HEK293 (cell line): ENCODE results near the gene CHMP1B.

Source experiments
- CTCF ChIA-PET: fragments of 350-600 bp; formaldehyde crosslinking; extraction: SDS; loops from one replicate; lab custom pipeline; 2021; ENCODE audit warnings: antibody characterized with exemption; lab: Yijun Ruan, JAX
- POLR2A ChIA-PET: fragments of 300-600 bp; formaldehyde crosslinking; extraction: SDS; loops from one replicate; lab custom pipeline; 2020; ENCODE audit warnings: antibody characterized with exemption, inconsistent platforms; lab: Yijun Ruan, JAX
- H3K27ac ChIP-seq: fragments of 200-500 bp; sonication (Bioruptor generic); 2 replicates; pipeline ENCODE4 v1.5.1; 2014; ENCODE audit warnings: low read depth, low read length, control low read depth, inconsistent platforms; ENCODE audit errors: extremely low read depth
- H3K36me3 ChIP-seq, 2 experiments: fragments of 200-500 bp in 1 of 2; sonication (Bioruptor generic) in 1 of 2; 1 replicate in 1 of 2; 2 replicates in 1 of 2; pipeline ENCODE4 v1.5.1; 2014 to 2017; ENCODE audit warnings: inconsistent platforms in 2 of 2, low read length in 2 of 2; ENCODE audit not compliant: control insufficient read depth in 2 of 2, insufficient read depth in 1 of 2
- H3K4me1 ChIP-seq: fragments of 200-500 bp; sonication (Bioruptor generic); 2 replicates; pipeline ENCODE4 v1.5.1; 2014; ENCODE audit warnings: mild to moderate bottlenecking, low read length, inconsistent platforms; ENCODE audit not compliant: control insufficient read depth, insufficient read depth
- H3K4me3 ChIP-seq: 2 replicates; pipeline ENCODE4 v1.5.1; 2011; ENCODE audit warnings: low read depth, mild to moderate bottlenecking, control low read depth, low read length, moderate library complexity
- H3K9me3 ChIP-seq: fragments of 200-500 bp; sonication (Bioruptor generic); 2 replicates; pipeline ENCODE4 v1.5.1; 2014; ENCODE audit warnings: low read depth, low read length, inconsistent platforms; ENCODE audit not compliant: control insufficient read depth, insufficient read depth
- HOXA7 ChIP-seq: sonication (generic); formaldehyde crosslinking; IDR thresholded peaks from 2 replicates; pipeline ENCODE4 v1.8.1; 2022; ENCODE audit warnings: missing genetic modification reagents, borderline replicate concordance
- HOXD13 ChIP-seq: sonication (generic); formaldehyde crosslinking; IDR thresholded peaks from 2 replicates; pipeline ENCODE4 v1.8.0; 2022; ENCODE audit warnings: missing genetic modification reagents, borderline replicate concordance
- KLF1 ChIP-seq: fragments of 450-650 bp; formaldehyde crosslinking; IDR thresholded peaks from 2 replicates; pipeline ENCODE4 v1.5.1; 2016; ENCODE audit warnings: missing biosample characterization, missing genetic modification characterization
- KLF7 ChIP-seq: fragments of 450-650 bp; formaldehyde crosslinking; IDR thresholded peaks from 2 replicates; pipeline ENCODE4 v1.5.1; 2016; ENCODE audit warnings: missing biosample characterization, missing genetic modification characterization, borderline replicate concordance
- OVOL3 ChIP-seq: fragments of 450-650 bp; formaldehyde crosslinking; IDR thresholded peaks from 2 replicates; pipeline ENCODE4 v1.5.1; 2016; ENCODE audit warnings: missing biosample characterization, missing genetic modification characterization
- RBAK ChIP-seq: fragments of 450-650 bp; formaldehyde crosslinking; IDR thresholded peaks from 2 replicates; pipeline ENCODE4 v1.5.1; 2016; ENCODE audit warnings: missing biosample characterization, missing genetic modification characterization
- SCRT1 ChIP-seq: fragments of 450-650 bp; formaldehyde crosslinking; IDR thresholded peaks from 2 replicates; pipeline ENCODE4 v1.5.1; 2016; ENCODE audit warnings: missing biosample characterization, missing genetic modification characterization, borderline replicate concordance
- SCRT2 ChIP-seq: fragments of 450-650 bp; formaldehyde crosslinking; IDR thresholded peaks from 2 replicates; pipeline ENCODE4 v1.5.1; 2016; ENCODE audit warnings: missing biosample characterization, missing genetic modification characterization
- SETDB1 ChIP-seq: IDR thresholded peaks from one replicate; pipeline ENCODE4 v1.6.1; 2017; ENCODE audit warnings: mild to moderate bottlenecking, low read length, moderate library complexity, mixed read lengths; ENCODE audit not compliant: insufficient read length
- SP2 ChIP-seq: fragments of 450-650 bp; formaldehyde crosslinking; IDR thresholded peaks from 2 replicates; pipeline ENCODE4 v1.5.1; 2016; ENCODE audit warnings: missing biosample characterization, missing genetic modification characterization
- ZBTB17 ChIP-seq: fragments of 450-650 bp; formaldehyde crosslinking; IDR thresholded peaks from 2 replicates; pipeline ENCODE4 v1.5.1; 2016; ENCODE audit warnings: missing biosample characterization, missing genetic modification characterization
- ZBTB20 ChIP-seq: fragments of 450-650 bp; formaldehyde crosslinking; IDR thresholded peaks from 2 replicates; pipeline ENCODE4 v1.5.1; 2016; ENCODE audit warnings: missing biosample characterization, missing genetic modification characterization
- ZFP3 ChIP-seq: fragments of 450-650 bp; formaldehyde crosslinking; IDR thresholded peaks from 2 replicates; pipeline ENCODE4 v1.5.1; 2016; ENCODE audit warnings: low read depth, missing biosample characterization, missing genetic modification characterization
- ZIC2 ChIP-seq: fragments of 450-650 bp; formaldehyde crosslinking; IDR thresholded peaks from 2 replicates; pipeline ENCODE4 v1.5.1; 2016; ENCODE audit warnings: missing biosample characterization, missing genetic modification characterization
- ZNF114 ChIP-seq: fragments of 450-650 bp; formaldehyde crosslinking; IDR thresholded peaks from 2 replicates; pipeline ENCODE4 v1.5.0; 2017; ENCODE audit warnings: missing biosample characterization, missing genetic modification characterization
- ZNF133 ChIP-seq: fragments of 450-650 bp; formaldehyde crosslinking; IDR thresholded peaks from 2 replicates; pipeline ENCODE4 v1.5.1; 2016; ENCODE audit warnings: missing biosample characterization, missing genetic modification characterization
- ZNF140 ChIP-seq: fragments of 450-650 bp; formaldehyde crosslinking; IDR thresholded peaks from 2 replicates; pipeline ENCODE4 v1.5.1; 2016; ENCODE audit warnings: missing biosample characterization, missing genetic modification characterization
- ZNF146 ChIP-seq: fragments of 450-650 bp; formaldehyde crosslinking; IDR thresholded peaks from 2 replicates; pipeline ENCODE4 v1.5.1; 2016; ENCODE audit warnings: missing biosample characterization, missing genetic modification characterization
- ZNF169 ChIP-seq: fragments of 450-650 bp; formaldehyde crosslinking; IDR thresholded peaks from 2 replicates; pipeline ENCODE4 v1.5.1; 2016; ENCODE audit warnings: missing biosample characterization, missing genetic modification characterization
- ZNF223 ChIP-seq: fragments of 450-650 bp; formaldehyde crosslinking; IDR thresholded peaks from 2 replicates; pipeline ENCODE4 v1.5.1; 2016; ENCODE audit warnings: missing biosample characterization, missing genetic modification characterization
- ZNF239 ChIP-seq: fragments of 450-650 bp; formaldehyde crosslinking; IDR thresholded peaks from 2 replicates; pipeline ENCODE4 v1.5.1; 2016; ENCODE audit warnings: missing biosample characterization, missing genetic modification characterization
- ZNF266 ChIP-seq: fragments of 450-650 bp; formaldehyde crosslinking; IDR thresholded peaks from 2 replicates; pipeline ENCODE4 v1.5.1; 2016; ENCODE audit warnings: missing biosample characterization, missing genetic modification characterization, low read depth
- ZNF362 ChIP-seq: fragments of 450-650 bp; formaldehyde crosslinking; IDR thresholded peaks from 2 replicates; pipeline ENCODE4 v1.5.1; 2016; ENCODE audit warnings: missing biosample characterization, missing genetic modification characterization
- ZNF426 ChIP-seq: fragments of 450-650 bp; formaldehyde crosslinking; IDR thresholded peaks from 2 replicates; pipeline ENCODE4 v1.5.1; 2017; ENCODE audit warnings: missing biosample characterization, missing genetic modification characterization, mild to moderate bottlenecking, inconsistent platforms, moderate library complexity
- ZNF571 ChIP-seq: fragments of 450-650 bp; formaldehyde crosslinking; IDR thresholded peaks from 2 replicates; pipeline ENCODE4 v1.5.0; 2017; ENCODE audit warnings: missing biosample characterization, missing genetic modification characterization
- ZNF580 ChIP-seq: fragments of 450-650 bp; formaldehyde crosslinking; IDR thresholded peaks from 2 replicates; pipeline ENCODE4 v1.5.1; 2016; ENCODE audit warnings: missing biosample characterization, missing genetic modification characterization
- ZNF585B ChIP-seq: fragments of 450-650 bp; formaldehyde crosslinking; IDR thresholded peaks from 2 replicates; pipeline ENCODE4 v1.5.1; 2016; ENCODE audit warnings: missing biosample characterization, missing genetic modification characterization
- ZNF747 ChIP-seq: fragments of 450-650 bp; formaldehyde crosslinking; IDR thresholded peaks from 2 replicates; pipeline ENCODE4 v1.5.1; 2016; ENCODE audit warnings: missing biosample characterization, missing genetic modification characterization
- ZNF777 ChIP-seq: fragments of 450-650 bp; formaldehyde crosslinking; IDR thresholded peaks from 2 replicates; pipeline ENCODE4 v1.5.1; 2017; ENCODE audit warnings: missing biosample characterization, missing genetic modification characterization, borderline replicate concordance

The CHMP1B gene

GRCh38 chr18:11830585-11830984, 20.6 kb upstream of the CHMP1B start:
- H3K4me1 ChIP-seq, result no peaks in the 10 kb centered on the region
- no peaks in the 10 kb centered on the region for H3K36me3 ChIP-seq
- TF ChIP-seq ZIC2 (tag by site-specific recombination) (no peak), ZNF140 (peak; percentile 17; the same call in 1 of the 2 replicates), ZNF580 (tag by site-specific recombination) (peak; percentile 42; the same call in 1 of the 2 replicates), ZNF146 (tag by site-specific recombination) (peak; percentile 90)
- no peak overlapping the region for H3K4me3 ChIP-seq
- ChIA-PET POLR2A (no interaction called here), CTCF (no interaction called here)
- no peaks in the 10 kb centered on the region for H3K9me3 ChIP-seq
- H3K27ac ChIP-seq, result no peak overlapping the region

GRCh38 chr18:11831921-11832320, 19.3 kb upstream of the CHMP1B start:
- ChIA-PET POLR2A (no interaction called here), CTCF (no interaction called here)
- Histone ChIP-seq H3K4me3 (no peak overlapping the region), H3K27ac (no peak overlapping the region), H3K4me1 (no peaks in the 10 kb centered on the region), H3K36me3 (no peaks in the 10 kb centered on the region), H3K9me3 (no peaks in the 10 kb centered on the region)
- TF ChIP-seq ZNF747 (tag by site-specific recombination) (no peak), HOXA7 (CRISPR knock-in tag) (no peak), RBAK (tag by site-specific recombination) (no peak), ZBTB17 (tag by site-specific recombination) (no peak), ZNF426 (no peak), ZNF266 (no peak), ZNF571 (tag by site-specific recombination) (no peak), ZNF133 (no peak), ZNF585B (tag by site-specific recombination) (no peak), KLF1 (tag by site-specific recombination) (no peak), ZNF223 (tag by site-specific recombination) (no peak), SP2 (tag by site-specific recombination) (no peak), SETDB1 (no peak), HOXD13 (no peak), ZNF362 (tag by site-specific recombination) (no peak), ZNF777 (tag by site-specific recombination) (no peak), OVOL3 (tag by site-specific recombination) (no peak), ZFP3 (tag by site-specific recombination) (no peak), ZNF169 (tag by site-specific recombination) (no peak), ZBTB20 (tag by site-specific recombination) (no peak)

DNA sequence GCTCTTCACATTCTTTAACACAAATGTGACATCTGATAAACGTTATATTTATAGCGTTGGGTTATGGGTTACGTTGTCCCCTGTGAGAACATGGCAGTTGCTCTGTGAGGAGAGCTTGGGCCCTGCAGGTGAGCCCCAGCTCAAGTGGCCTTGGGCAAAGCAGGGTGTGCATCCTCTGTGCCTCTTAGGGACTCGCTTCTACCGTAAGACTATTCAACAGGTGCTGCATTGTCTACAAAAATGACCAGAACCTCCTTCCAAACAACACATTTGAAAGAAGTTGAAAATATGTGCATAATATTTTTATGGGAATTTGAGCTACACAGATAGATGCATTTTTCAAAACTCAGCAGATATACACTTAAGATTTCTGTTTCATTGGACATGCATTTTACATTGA, 16.4 kb upstream of the CHMP1B start:
- no peak overlapping the region for H3K27ac ChIP-seq
- CTCF ChIA-PET, result interaction anchor here (1.2 kb wide), 1 partner anchor 180 kb away, joined by 3 read pairs; no protein-coding TSS in a partner anchor
- POLR2A ChIA-PET, result no interaction called here

More for the DNA sequence above, 16.4 kb upstream of the CHMP1B start:
- TF ChIP-seq ZNF239 (no peak), SCRT2 (peak; percentile 66), SCRT1 (tag by site-specific recombination) (peak; percentile 69; the same call in 1 of the 2 replicates), KLF7 (tag by site-specific recombination) (no peak), ZNF114 (tag by site-specific recombination) (no peak)
- H3K4me3 ChIP-seq, result no peak overlapping the region
- no peaks in the 10 kb centered on the region for H3K4me1 ChIP-seq
- no peaks in the 10 kb centered on the region for H3K36me3 ChIP-seq
- no peaks in the 10 kb centered on the region for H3K9me3 ChIP-seq
